ENCODE data around the gene RNF126. TPM values are rescaled to one million over a fixed set of nuclear protein-coding genes. Genes with fewer than 3 reads are reported as not detected.
"Not testable (repeated sequence)": the region's sequence is repeated elsewhere in the genome, so short reads cannot be mapped to it uniquely, and the experiment has no call there.

Gene RNF126
- total RNA-seq, 1 donor from 2014 or later = 85.2 TPM

- intact Hi-C loops (cut with micrococcal nuclease) = no loop called here
These were observed 46.8 kb downstream of the RNF126 start for GRCh38 chr19:616062-616700.

- intact Hi-C loops (cut with micrococcal nuclease) = no loop called here
These were observed 47.4 kb downstream of the RNF126 start for GRCh38 chr19:615619-616018.

GRCh38 chr19:613732-614567, 49.1 kb downstream of the RNF126 start:
- intact Hi-C loops (cut with micrococcal nuclease) = no loop called here

- intact Hi-C loops (cut with micrococcal nuclease) = no loop called here
These were observed 50.1 kb downstream of the RNF126 start for GRCh38 chr19:612941-613340.

- intact Hi-C loops (cut with micrococcal nuclease) = loop anchor here (2.0 kb wide), 2 partner anchors 39 to 49 kb away; partner anchors contain the start of gene BSG
These were observed 51.5 kb downstream of the RNF126 start for GRCh38 chr19:611481-611868.

- intact Hi-C loops (cut with micrococcal nuclease) = loop anchor here (1.0 to 2.0 kb wide), 4 partner anchors 22 to 69 kb away; partner anchors contain the start of genes BSG and POLRMT
These were observed 52.1 kb downstream of the RNF126 start for GRCh38 chr19:610801-611480.

- intact Hi-C loops (cut with micrococcal nuclease) = loop anchor here (1.0 to 2.0 kb wide), 4 partner anchors 23 to 70 kb away; partner anchors contain the start of genes BSG and POLRMT
These were observed 52.8 kb downstream of the RNF126 start for GRCh38 chr19:610071-610800.

- intact Hi-C loops (cut with micrococcal nuclease) = no loop called here
These were observed 54.0 kb downstream of the RNF126 start for GRCh38 chr19:609004-609346.

GRCh38 chr19:608155-609003, 54.6 kb downstream of the RNF126 start:
- intact Hi-C loops (cut with micrococcal nuclease) = no loop called here

GRCh38 chr19:607301-608154, 55.5 kb downstream of the RNF126 start:
- intact Hi-C loops (cut with micrococcal nuclease) = no loop called here

GRCh38 chr19:605061-605971, 57.7 kb downstream of the RNF126 start:
- intact Hi-C loops (cut with micrococcal nuclease) = not testable (repeated sequence)

- intact Hi-C loops (cut with micrococcal nuclease) = loop anchor here (1.0 kb wide), 2 partner anchors 73 to 76 kb away; partner anchors contain the start of gene CDC34
These were observed 58.7 kb downstream of the RNF126 start for GRCh38 chr19:604355-604754.

GRCh38 chr19:603779-604178, 59.2 kb downstream of the RNF126 start:
- intact Hi-C loops (cut with micrococcal nuclease) = loop anchor here (1.0 kb wide), 2 partner anchors 72 to 77 kb away; partner anchors contain the start of gene CDC34

- intact Hi-C loops (cut with micrococcal nuclease) = not testable (repeated sequence)
These were observed 59.7 kb downstream of the RNF126 start for GRCh38 chr19:603302-603639.

GRCh38 chr19:602391-603301, 60.4 kb downstream of the RNF126 start:
- intact Hi-C loops (cut with micrococcal nuclease) = no loop called here

- intact Hi-C loops (cut with micrococcal nuclease) = no loop called here
These were observed 61.2 kb downstream of the RNF126 start for GRCh38 chr19:601790-602189.

GRCh38 chr19:601310-601709, 61.7 kb downstream of the RNF126 start:
- intact Hi-C loops (cut with micrococcal nuclease) = no loop called here
